ENCODE data around the gene KRTAP5-1. TPM values are rescaled to one million over a fixed set of nuclear protein-coding genes. Genes with fewer than 3 reads are reported as not detected.

The KRTAP5-1 gene
- total RNA-seq, 2 donors from 2014 or later = not detected

GRCh38 chr11:1561266-1561665 lies 23.8 kb downstream of the KRTAP5-1 start:
- H3K27me3 ChIP-seq = no peaks in the 10 kb centered on the region
- no peaks in the 10 kb centered on the region for H3K36me3 ChIP-seq
- H3K9me3 ChIP-seq = no peaks in the 10 kb centered on the region
- no peak for TF ChIP-seq CTCF (IDR thresholded peaks at IDR 0.05)
- H3K4me3 ChIP-seq = no peak overlapping the region
- intact Hi-C loops (cut with DNase I) = no loop called here
- no peak overlapping the region for H3K27ac ChIP-seq
- H3K9ac ChIP-seq (ENCODE audit: low read depth in 2 of 2, low read length in 2 of 2) = no peak overlapping the region
- peaks cover 22% of the 10 kb centered on the region for H3K4me1 ChIP-seq
- no peak for DNase-seq

GRCh38 chr11:1560649-1561251 lies 24.3 kb downstream of the KRTAP5-1 start:
- Histone ChIP-seq H3K4me1 (peaks cover 22% of the 10 kb centered on the region), H3K9me3 (no peaks in the 10 kb centered on the region), H3K27ac (peak overlapping the region; percentile 66), H3K4me3 (no peak overlapping the region), H3K36me3 (no peaks in the 10 kb centered on the region), H3K27me3 (no peaks in the 10 kb centered on the region), H3K9ac (ENCODE audit: low read depth in 2 of 2, low read length in 2 of 2) (no peak overlapping the region)
- TF ChIP-seq CTCF (IDR thresholded peaks at IDR 0.05) = no peak
- no peak for DNase-seq
- intact Hi-C loops (cut with DNase I) = no loop called here

- Histone ChIP-seq H3K27me3 (no peaks in the 10 kb centered on the region), H3K9ac (ENCODE audit: low read depth in 2 of 2, low read length in 2 of 2) (peak overlapping the region in 1 of 2 donors; percentile 69), H3K4me1 (peaks cover 22% of the 10 kb centered on the region), H3K27ac (peak overlapping the region; percentile 66), H3K4me3 (no peak overlapping the region), H3K9me3 (no peaks in the 10 kb centered on the region), H3K36me3 (no peaks in the 10 kb centered on the region)
- TF ChIP-seq CTCF (IDR thresholded peaks at IDR 0.05) = no peak
- no peak for DNase-seq
- intact Hi-C loops (cut with DNase I) = no loop called here
Observed at GRCh38 chr11:1560002-1560648, 25.0 kb downstream of the KRTAP5-1 start.

GRCh38 chr11:1559111-1559951 lies 25.8 kb downstream of the KRTAP5-1 start:
- Histone ChIP-seq H3K4me3 (no peak overlapping the region), H3K9ac (ENCODE audit: low read depth in 2 of 2, low read length in 2 of 2) (peak overlapping the region; percentile 69 to 70), H3K4me1 (peaks cover 19% of the 10 kb centered on the region), H3K27me3 (no peaks in the 10 kb centered on the region), H3K27ac (peak overlapping the region; percentile 66), H3K36me3 (no peaks in the 10 kb centered on the region), H3K9me3 (no peaks in the 10 kb centered on the region)
- TF ChIP-seq CTCF (IDR thresholded peaks at IDR 0.05) = no peak
- intact Hi-C loops (cut with DNase I) = no loop called here
- peak; percentile 94 for DNase-seq

GRCh38 chr11:1558775-1559110 lies 26.3 kb downstream of the KRTAP5-1 start:
- no peaks in the 10 kb centered on the region for H3K27me3 ChIP-seq
- no peaks in the 10 kb centered on the region for H3K9me3 ChIP-seq
- peaks cover 19% of the 10 kb centered on the region for H3K4me1 ChIP-seq
- H3K9ac ChIP-seq (ENCODE audit: low read depth in 2 of 2, low read length in 2 of 2) = peak overlapping the region; percentile 69 to 70
- DNase-seq = no peak
- no peak overlapping the region for H3K4me3 ChIP-seq
- no peak for TF ChIP-seq CTCF (IDR thresholded peaks at IDR 0.05)
- no peaks in the 10 kb centered on the region for H3K36me3 ChIP-seq
- intact Hi-C loops (cut with DNase I) = no loop called here
- peak overlapping the region; percentile 66 for H3K27ac ChIP-seq

Measured in colonic mucosa (tissue), 4 donors.